HG03565 (cell line): ENCODE data around the gene GNPDA1.

Source experiments
- ATAC-seq: cut with Tn5 transposase; IDR thresholded peaks from one replicate; pipeline ENCODE4 v1.9.1; 2021; ENCODE audit warnings: mild to moderate bottlenecking, moderate library complexity; ENCODE audit not compliant: unreplicated experiment

GNPDA1 gene

DNA sequence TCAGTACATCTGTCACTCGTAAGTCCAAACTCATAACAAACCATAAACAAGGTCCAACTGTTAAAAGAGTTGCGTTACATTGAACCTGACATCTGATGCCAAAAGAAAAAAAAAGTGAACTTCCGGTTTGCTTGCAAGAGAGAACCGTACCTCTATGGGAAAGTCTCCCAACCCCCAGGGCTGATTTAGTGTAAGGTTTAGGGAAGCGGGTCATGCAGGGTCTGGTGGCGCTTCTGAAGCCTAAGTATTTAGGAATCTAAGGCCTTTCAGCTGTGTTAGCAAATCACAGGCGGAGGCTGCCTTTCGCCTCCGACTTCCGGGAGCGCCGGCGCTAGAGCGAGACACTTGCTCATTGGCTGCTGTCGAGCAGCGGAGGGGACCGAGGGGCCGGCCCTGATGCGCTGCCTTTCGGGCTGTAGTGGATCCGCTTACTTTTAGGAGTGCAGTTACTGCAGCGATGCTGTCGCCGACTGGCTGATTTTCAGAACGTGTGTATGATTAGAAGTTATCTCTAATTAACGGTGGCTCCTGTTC, 12.0 kb upstream of the GNPDA1 start:
- peak; percentile 99 for ATAC-seq

DNA sequence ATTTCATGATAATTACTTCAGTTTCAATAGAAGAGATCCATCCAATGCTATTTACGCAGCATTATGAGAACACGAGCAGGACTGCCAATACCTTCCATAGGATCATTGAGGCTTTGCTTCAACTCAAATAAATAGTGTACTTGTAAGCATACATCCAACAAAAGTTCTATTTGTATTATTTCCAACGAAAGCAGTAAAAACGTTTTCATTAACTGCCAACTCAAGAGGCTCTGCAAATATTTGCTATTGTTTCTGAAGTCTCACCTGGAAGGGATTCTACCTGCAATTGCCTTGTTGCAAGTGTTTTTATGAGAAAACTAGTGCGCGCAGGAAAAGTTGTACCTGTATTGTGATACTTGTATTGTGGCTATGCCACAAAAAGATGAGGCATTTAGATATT, 11.0 kb upstream of the GNPDA1 start:
- no peak for ATAC-seq

- no peak for ATAC-seq
Measured at GRCh38 chr5:142020122-142020659, 7.4 kb upstream of the GNPDA1 start.

DNA sequence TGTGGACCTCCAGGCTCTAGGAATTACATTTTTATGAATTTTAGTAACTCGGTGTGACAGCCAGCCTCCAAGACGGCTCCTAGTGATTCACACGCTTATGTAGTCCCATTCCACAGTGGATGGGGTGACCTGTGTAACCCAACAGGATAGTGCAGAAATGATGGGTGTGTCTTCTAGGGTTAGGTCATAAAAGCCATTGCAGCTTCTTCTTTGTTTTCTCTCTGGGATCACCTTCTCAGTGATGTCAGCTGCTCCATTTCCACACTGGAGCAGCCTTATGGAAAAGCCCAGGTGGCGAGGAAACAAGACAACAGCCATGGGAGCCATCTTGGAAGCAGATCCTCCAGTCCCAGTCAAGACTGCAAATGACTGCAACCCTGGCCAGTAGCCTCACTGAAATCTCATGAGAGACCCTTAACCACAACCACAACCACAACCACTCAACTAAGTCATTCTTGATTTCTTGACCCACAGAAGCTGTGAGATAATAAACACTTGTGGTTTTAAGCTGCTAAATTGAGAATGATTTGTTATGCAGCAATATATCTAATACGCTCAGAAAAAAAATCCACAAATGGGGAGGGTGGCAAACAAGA, 5.1 kb upstream of the GNPDA1 start:
- ATAC-seq, result peak; percentile 41

DNA sequence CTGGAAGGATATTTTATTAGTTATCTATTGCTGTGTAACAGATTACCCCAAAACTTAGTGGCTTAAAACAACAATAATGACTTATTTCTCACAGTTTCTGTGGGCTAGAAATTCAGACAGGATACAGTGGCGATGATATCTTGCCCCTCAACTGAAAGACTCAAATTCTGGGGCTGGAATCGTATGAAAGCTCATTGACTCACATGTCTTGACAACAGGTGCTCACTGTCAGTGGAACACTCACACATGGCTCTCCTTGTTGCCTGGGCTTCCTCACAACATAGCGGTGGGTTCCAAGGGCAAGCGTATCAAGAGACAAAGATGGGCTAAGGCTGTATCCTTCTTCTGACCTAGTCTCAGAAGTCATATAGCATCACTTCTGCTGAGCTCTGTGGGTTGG, 3.7 kb upstream of the GNPDA1 start:
- ATAC-seq, result no peak

GRCh38 chr5:142015781-142016533, 3.1 kb upstream of the GNPDA1 start:
- no peak for ATAC-seq

GRCh38 chr5:142014911-142015584, 2.2 kb upstream of the GNPDA1 start:
- no peak for ATAC-seq

DNA sequence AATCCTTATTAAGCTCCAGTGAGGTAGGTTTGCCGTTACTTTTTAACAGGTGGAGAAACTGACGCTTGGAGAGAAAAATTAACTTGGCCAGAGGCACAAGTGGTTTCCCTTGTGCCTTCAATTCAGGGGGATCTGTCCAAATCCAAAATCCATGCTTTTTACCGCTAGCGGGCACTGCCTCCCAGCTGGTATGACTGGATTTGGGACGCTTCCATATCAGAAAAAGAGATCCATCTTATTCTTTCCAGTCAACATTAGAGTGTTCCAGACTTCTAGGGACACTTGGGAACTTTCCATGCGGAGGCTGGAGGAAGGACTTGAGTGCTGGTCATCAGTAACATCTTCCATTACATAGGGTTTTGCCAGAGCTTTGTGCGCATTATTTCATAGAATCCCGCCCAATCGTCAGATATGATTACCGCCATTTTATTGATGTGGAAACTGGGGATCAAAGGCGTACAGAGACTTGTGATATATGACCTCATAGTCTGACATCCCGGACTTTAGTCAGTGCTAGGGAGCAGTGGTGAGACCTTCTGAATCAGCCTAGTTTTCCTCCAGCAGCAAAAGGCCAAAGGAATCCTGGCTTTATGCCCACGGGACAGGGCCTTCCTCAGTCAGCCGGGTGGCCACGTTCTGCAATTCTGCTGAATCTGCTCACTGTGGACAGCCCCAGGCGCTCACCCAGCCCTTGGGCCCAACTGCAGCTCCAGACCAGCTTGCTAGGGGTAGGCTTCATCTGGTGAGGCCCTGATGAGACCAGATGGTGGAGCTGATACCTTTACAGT, 1.1 kb upstream of the GNPDA1 start:
- ATAC-seq, result no peak

DNA sequence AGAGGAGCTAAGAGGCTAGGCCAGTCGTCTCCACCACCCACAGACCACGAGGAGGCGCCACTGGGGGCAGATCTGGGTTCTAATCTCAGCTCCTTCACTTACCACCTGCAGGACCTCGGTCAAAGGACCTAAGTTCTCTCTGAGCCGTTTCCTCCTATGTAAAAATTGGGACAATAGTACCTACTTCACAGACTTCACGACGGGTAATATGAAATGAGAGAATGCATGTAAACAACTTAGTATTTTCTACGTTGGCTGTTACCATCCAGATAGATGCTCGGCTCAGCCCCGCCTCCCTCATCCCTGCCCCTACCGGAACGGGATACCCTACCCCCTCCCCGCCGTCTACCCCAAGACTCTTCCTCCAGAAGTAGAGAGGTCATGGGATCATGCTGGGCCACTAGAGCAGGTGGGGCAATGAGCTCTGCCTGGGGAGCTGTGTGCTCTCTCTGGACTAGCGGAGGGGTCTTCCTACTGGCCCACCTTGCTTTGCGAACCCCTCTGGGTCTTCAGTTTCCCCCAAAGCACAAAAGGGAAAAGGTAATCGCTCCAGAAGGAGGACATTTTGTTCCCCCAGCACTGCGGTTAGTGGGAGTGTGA, 541 bp downstream of the GNPDA1 start:
- no peak for ATAC-seq

GRCh38 chr5:142011572-142012185, 1.1 kb downstream of the GNPDA1 start:
- ATAC-seq, result no peak

- ATAC-seq, result no peak
Measured at GRCh38 chr5:142009886-142010285, 2.9 kb downstream of the GNPDA1 start.

DNA sequence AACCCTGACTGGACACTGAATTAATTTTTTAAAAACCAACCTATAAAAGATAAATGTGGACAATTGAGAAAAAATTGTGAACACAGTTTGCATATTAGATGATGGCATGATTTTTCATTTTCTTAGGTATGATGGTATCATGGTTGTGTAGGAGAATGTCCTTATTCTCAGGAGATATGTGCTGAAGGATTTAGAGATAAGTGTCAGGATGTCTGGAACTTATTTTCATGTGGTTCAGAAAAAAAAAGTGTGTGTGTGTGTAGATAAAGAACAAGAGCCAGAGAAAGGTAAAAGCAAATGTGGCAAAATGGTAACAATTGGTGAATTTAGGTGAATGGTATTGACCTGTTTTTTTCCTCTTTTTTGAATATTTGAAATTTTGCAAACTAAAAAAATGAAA, 4.0 kb downstream of the GNPDA1 start:
- no peak for ATAC-seq

DNA sequence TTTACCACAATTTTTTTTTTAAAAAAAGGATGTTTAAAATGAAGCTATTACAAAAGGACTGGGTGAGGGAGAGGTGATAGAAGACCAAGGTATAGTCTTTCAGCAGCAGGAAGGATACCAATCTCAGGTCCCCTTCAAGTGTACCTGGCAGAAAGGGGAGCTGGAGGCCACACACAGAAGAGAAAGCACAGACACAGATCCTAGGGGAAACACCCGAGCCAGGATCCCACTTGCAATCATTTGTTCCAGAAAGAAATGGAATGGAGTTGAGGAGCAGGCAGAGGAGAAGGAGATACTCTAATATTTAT, 5.6 kb downstream of the GNPDA1 start:
- no peak for ATAC-seq

DNA sequence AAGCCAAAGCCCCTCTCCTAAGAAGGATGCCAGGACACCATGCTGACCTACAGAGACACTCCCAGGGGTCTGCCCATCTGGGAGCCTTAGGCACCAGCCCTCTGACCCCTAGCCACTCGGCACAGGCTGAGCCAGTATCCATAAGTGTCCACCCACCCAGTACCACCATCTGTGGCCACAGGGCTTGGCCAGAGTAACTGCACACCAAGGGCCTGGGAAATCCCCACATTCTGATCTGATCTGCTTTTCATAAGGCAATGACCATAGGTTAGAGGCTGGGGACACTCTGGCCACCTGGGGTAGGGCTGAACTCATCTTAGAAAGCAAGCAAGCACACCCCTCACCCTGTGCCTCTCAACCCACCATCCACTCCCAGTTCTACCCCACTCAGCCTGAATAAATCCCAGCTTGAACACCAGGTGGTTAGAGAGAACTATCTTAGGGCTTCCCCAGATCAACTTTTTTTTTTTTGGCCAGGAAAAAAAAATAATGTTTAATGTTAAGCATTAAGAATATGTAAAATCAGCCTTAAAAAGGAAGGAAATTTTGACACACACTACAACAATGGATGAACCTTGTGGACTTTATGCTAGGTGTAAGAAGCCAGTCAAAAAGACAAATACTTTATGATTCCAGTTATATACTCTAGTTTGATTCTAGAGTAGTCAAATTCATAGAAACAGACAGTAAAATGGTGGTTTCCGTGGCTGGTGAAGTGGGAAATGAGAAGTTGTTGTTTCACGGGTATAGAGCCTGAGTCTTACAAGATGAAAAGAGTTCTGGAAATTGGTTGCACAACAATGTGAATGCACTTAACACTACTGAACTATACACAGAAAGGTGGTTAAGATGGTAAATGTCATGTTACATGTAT, 6.2 kb downstream of the GNPDA1 start:
- ATAC-seq, result peak; percentile 68

DNA sequence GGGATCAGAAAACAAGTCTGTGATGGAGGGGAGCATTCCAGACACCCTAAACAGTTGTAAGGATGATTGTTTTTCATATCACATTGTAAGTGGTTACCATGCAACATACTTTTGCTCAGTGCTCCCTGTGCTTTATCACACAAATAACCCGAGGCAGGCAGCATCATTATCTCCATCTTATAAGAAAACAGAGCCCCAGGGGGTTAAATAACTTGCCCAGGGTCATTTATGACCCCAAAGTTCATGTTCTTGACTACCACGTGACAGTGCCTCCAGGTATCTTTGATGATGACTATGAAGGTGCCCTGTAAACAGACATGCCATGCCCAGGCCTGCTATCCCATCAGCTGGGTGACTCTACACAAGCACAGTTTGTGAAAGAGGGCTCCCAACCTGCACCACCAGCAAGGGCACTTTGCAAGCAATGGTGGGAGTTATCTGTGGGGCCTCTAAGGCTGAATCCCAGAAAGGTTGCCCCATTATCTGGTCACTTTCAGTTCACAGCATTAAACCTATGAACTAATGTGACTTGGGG, 9.5 kb downstream of the GNPDA1 start:
- ATAC-seq, result no peak

GRCh38 chr5:142000704-142001484, 11.9 kb downstream of the GNPDA1 start:
- no peak for ATAC-seq

- no peak for ATAC-seq
Measured at GRCh38 chr5:142000173-142000572, 12.7 kb downstream of the GNPDA1 start.

GRCh38 chr5:141997358-141997960, 15.4 kb downstream of the GNPDA1 start:
- ATAC-seq, result no peak
